SJSA1 (cell line): ENCODE data around the gene CERS6. TPM values are rescaled to one million over a fixed set of nuclear protein-coding genes. Genes with fewer than 3 reads are reported as not detected.

Source experiments
- DNase-seq, 2 experiments: peaks; one replicate each; pipeline ENCODE4 v3.0.0-alpha.2; 2015 to 2020; ENCODE audit warnings: low spot score in 2 of 2, low read depth in 1 of 2
- H3K27ac ChIP-seq: fragments of 250-450 bp; sonication (Bioruptor Pico); 2 replicates; pipeline ENCODE4 v1.5.1; 2020; ENCODE audit warnings: mild to moderate bottlenecking, moderate library complexity
- H3K27me3 ChIP-seq: fragments of 250-450 bp; sonication (Bioruptor Pico); replicated peaks from 2 replicates; pipeline ENCODE4 v1.5.1; 2020; ENCODE audit warnings: mild to moderate bottlenecking, moderate library complexity
- H3K36me3 ChIP-seq: fragments of 250-450 bp; sonication (Bioruptor Pico); 2 replicates; pipeline ENCODE4 v1.5.1; 2020; ENCODE audit warnings: mild to moderate bottlenecking
- H3K4me1 ChIP-seq: fragments of 250-450 bp; sonication (Bioruptor Pico); replicated peaks from 2 replicates; pipeline ENCODE4 v1.6.1; 2021; ENCODE audit warnings: mild to moderate bottlenecking
- H3K4me3 ChIP-seq: fragments of 250-450 bp; sonication (Bioruptor Pico); 2 replicates; pipeline ENCODE4 v1.5.1; 2020; ENCODE audit warnings: mild to moderate bottlenecking
- H3K9me3 ChIP-seq: fragments of 250-450 bp; sonication (Bioruptor Pico); replicated peaks from 2 replicates; pipeline ENCODE4 v1.5.1; 2020; ENCODE audit warnings: mild to moderate bottlenecking
- total RNA-seq: library from RNA; depleted of rRNA; stranded (reverse); fragments of >200 nt; shearing (Covaris generic); gene quantifications from 2 replicates; pipeline ENCODE4 v1.2.3, GENCODE V29; 2014

Gene CERS6
- total RNA-seq, 1 experiment from 2014 or later: 43.7 TPM

DNA sequence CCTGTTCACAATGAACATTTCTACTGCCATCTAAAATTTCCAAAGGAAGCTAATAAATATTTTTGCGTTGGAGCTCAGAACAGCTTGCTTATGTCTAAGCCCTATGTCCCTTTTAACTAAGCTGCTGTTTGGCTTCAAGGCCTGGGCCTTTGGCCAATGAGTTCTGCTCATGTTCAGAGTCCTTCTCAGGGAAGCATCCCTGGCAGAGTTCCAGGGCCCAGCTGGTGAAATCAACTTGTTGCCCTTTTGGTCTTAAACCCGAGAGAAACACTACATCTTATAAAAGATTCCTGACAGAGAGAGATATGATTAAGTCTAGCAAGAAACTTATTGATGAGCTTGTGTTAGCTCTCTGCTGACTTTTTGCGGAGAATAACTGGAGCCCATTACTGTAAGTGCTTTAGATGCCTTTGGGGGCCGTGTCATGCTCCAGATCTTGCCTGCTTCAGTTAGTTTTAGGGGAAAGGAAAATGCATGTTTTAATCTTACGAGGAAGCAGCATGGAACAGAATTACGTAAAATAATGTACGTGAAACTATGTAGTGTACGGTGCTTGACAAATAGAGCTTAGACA is 243.9 kb downstream of the CERS6 start:
- Histone ChIP-seq H3K4me1 (no peaks in the 10 kb centered on the region), H3K27ac (no peak overlapping the region), H3K9me3 (0 out of 2 replicates have a peak, but pooled peaks cover 2% of the 10 kb centered on the region), H3K36me3 (no peaks in the 10 kb centered on the region), H3K4me3 (no peak overlapping the region), H3K27me3 (no peaks in the 10 kb centered on the region)
- no peak for DNase-seq

DNA sequence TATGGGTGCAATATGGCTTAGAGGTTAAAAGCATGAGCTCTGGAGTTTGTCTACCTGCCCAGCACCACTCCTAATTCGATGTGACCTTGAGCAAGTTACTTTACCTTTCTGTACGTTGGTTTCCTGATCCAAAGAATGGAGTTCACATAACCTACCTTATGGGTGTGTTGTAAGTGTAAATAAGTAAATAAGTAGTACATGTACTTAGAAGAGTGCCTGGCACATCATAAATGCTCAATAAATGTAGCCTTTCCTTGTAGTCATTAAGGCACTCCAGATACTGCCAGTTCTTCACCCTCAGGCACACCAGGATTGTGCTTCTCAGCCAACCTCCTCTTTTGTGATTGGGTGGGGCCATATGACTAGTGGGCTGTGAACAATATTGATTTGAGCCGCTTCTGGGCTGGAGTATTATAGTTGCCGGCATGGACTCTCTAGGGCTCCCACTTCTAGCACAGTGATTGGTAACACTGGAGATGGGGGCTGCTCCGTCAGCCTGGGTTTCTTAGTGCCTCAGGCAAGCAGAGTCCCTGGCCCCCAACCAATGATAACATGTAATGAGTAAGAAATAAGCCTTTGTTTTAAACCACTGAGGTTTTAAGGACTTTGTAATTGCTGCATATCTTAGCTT is 244.7 kb downstream of the CERS6 start:
- H3K4me3 ChIP-seq: no peak overlapping the region
- no peaks in the 10 kb centered on the region for H3K4me1 ChIP-seq
- H3K36me3 ChIP-seq: no peaks in the 10 kb centered on the region
- 0 out of 2 replicates have a peak, but pooled peaks cover 2% of the 10 kb centered on the region for H3K9me3 ChIP-seq
- no peak overlapping the region for H3K27ac ChIP-seq
- no peak for DNase-seq
- H3K27me3 ChIP-seq: no peaks in the 10 kb centered on the region

DNA sequence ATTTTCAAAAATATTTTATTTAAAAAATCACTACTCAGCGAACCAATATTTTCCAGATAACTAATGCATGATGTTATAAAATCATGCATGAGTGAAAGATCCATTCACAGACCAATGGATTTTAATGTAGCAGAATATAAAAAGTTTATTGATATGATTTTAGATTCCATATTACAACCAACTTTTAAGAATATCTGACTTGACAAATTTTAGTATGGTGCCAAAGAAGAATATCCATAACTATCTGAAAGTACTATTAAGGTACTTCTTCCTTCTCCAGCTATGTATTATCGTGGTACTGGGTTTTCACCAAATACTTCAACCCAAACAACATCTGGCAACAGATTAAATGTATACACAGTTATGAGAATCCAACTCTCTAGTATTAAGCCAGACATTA is 246.5 kb downstream of the CERS6 start:
- Histone ChIP-seq H3K4me1 (no peaks in the 10 kb centered on the region), H3K27me3 (no peaks in the 10 kb centered on the region), H3K4me3 (no peak overlapping the region), H3K36me3 (no peaks in the 10 kb centered on the region), H3K9me3 (0 out of 2 replicates have a peak, but pooled peaks cover 1% of the 10 kb centered on the region), H3K27ac (no peak overlapping the region)
- no peak for DNase-seq

DNA sequence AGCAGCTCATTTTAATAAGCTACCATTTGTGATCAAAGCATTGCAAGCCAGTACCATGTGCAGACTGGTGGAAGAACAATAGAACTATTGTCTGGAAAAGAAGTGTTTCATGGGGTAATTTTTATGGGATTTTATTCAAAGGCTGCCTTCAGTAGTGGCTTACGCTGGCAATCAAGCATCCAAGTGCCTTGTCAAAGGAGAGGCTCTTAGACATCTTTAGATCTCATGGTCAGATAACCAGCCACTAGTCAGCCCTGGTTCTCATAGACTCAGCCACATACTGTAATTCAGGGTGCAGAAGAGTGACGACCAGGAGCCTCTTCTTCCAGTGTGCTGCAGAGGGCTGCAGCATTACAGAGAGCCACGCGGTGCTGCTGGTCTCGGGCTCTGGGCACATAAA is 247.9 kb downstream of the CERS6 start:
- H3K4me1 ChIP-seq: no peaks in the 10 kb centered on the region
- H3K36me3 ChIP-seq: no peaks in the 10 kb centered on the region
- H3K4me3 ChIP-seq: no peak overlapping the region
- no peaks in the 10 kb centered on the region for H3K9me3 ChIP-seq
- no peak for DNase-seq
- H3K27ac ChIP-seq: no peak overlapping the region
- H3K27me3 ChIP-seq: no peaks in the 10 kb centered on the region

DNA sequence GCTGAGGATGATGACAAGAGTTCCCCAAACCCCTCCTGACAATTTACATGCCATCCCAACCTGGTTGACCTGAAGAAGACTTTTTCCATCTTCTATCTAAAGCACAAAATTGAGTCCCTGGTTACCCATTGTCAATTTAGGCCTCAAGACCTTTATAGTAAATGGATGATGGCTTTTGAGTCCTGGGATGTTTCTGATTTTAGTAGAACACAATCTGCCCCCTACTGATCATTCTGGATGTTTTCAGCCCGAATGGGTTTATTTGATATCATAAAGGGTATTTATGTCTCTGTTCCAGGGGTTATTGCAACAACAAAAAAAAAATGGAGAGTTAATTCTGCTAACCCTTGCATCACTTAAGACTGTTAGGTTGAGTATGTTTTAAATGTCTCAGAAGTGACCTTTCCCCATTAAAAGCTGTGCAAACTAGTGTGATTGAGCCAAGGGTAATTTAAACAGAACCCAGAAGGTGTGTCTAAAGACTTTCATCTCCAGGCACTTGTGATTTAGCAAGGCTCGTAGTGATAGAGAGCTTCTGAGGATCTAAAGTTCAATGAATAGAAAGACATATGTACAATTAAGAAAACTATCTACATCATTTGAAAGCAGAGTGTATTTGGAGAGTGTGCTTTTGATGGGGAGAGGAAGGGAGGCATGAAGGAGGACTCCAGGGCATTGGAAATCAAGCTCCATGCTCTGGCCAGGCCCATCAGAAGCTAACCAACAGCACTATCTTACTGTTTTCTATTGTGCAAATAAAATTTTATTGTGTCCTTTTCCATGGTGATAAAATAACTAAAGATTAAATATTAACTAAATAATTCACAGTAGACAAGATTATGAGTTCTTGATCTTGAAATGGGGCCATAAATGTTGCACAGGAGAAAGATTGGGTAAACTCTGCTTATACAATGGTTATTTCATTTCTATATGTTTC is 249.7 kb downstream of the CERS6 start:
- no peaks in the 10 kb centered on the region for H3K9me3 ChIP-seq
- peak in 1 of 2 experiments; percentile 16 for DNase-seq

DNA sequence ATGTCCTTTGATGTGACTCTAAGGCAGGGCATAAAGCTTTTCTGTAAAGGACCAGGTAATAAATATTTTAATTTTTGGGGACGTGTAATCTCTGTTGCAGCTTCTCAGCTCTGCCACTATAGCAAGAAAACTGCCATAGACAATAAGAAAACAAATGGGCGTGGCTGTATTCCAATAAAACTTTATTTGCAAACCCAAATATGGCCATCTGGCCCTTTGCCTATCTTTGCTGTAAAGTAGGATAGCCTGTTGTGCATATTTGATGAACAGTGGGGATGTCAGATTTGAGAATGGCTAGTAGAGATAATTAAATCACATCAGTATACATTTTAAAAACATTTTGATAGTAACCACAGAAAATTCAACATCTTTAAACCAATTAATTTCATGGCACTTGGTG is 250.7 kb downstream of the CERS6 start:
- no peak overlapping the region for H3K4me3 ChIP-seq
- H3K27ac ChIP-seq: no peak overlapping the region
- no peaks in the 10 kb centered on the region for H3K4me1 ChIP-seq
- no peaks in the 10 kb centered on the region for H3K27me3 ChIP-seq
- no peaks in the 10 kb centered on the region for H3K9me3 ChIP-seq
- no peaks in the 10 kb centered on the region for H3K36me3 ChIP-seq
- no peak for DNase-seq

More for the DNA sequence above, 249.7 kb downstream of the CERS6 start:
- Histone ChIP-seq H3K36me3 (no peaks in the 10 kb centered on the region), H3K27me3 (no peaks in the 10 kb centered on the region), H3K4me1 (no peaks in the 10 kb centered on the region), H3K4me3 (no peak overlapping the region), H3K27ac (no peak overlapping the region)

DNA sequence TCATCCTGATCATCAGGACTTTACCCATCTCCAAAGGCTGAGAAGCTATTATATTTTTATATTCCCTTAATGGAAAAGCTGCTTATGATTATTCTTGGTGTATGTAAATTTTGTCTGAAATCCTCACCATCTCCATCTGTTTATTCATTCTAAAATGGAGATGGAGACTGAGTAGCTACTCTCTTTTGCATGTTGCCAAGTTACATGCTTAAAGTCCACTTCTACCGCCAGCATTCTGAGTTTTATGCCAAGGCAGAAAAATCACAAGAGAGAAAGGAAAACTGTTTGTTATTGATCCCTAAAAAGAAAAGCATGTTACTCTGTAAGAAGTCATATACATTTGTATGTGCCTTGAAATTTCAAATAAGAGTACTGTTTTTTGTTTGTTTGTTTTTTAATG is 252.0 kb downstream of the CERS6 start:
- H3K27me3 ChIP-seq: no peaks in the 10 kb centered on the region
- no peak for DNase-seq

DNA sequence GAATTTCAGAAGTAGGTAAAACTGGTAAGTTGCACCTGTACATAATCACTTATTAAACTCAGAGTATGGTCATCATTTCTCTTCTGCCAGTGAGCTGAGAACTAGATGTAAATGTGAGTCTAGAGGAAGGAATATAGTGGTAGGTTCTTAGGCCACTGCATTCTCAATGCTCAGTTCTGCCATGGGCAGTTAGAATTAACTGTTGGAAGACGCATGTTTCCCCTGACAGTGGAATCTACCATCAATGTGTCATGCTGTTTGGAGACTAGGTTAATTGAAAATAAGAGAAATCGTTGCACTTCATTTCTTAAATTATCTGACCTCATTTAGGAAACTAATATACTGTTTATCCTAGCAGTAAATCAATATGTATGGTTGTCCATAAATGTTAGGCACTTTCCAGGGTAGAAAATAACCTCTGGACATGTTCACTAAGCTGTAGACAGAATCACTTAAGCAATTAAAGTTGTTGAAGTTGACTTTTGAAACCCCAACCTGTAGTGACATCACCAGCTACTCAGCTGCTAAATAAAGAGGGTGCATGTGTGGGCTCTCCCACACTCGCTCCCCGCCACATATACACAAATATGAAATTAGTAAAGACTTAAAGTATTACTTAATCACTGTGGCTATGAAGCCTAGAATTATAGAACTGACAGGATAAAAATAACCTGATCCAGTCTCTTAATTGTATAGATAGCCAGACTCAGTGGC is 254.8 kb downstream of the CERS6 start:
- DNase-seq: no peak
- Histone ChIP-seq H3K4me3 (no peak overlapping the region), H3K36me3 (no peaks in the 10 kb centered on the region), H3K9me3 (no peaks in the 10 kb centered on the region), H3K27ac (no peak overlapping the region), H3K27me3 (no peaks in the 10 kb centered on the region), H3K4me1 (no peaks in the 10 kb centered on the region)

More for the DNA sequence above, 252.0 kb downstream of the CERS6 start:
- Histone ChIP-seq H3K4me3 (no peak overlapping the region), H3K27ac (no peak overlapping the region), H3K9me3 (no peaks in the 10 kb centered on the region), H3K4me1 (no peaks in the 10 kb centered on the region), H3K36me3 (no peaks in the 10 kb centered on the region)

DNA sequence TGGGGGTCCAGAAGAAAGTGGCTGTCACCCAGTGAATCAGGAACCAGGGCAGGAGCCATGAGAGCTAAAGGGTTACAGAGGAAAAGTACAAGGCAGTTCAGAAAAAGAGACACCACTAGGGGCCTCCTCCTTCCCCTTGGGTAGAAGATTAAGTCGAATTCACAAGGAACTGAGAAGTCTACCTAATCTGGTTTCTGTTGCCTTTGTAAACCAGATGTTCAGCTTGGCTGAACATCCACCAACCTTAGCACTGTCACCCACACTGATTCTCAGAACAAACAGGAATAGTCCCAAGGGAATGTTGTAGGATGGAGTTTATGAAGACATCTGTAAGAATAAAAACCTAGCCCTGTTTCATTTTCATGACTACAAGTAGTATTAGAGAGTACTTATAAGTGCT is 256.0 kb downstream of the CERS6 start:
- DNase-seq: no peak
- no peak overlapping the region for H3K27ac ChIP-seq
- H3K4me1 ChIP-seq: no peaks in the 10 kb centered on the region
- no peaks in the 10 kb centered on the region for H3K36me3 ChIP-seq
- no peak overlapping the region for H3K4me3 ChIP-seq
- no peaks in the 10 kb centered on the region for H3K9me3 ChIP-seq
- H3K27me3 ChIP-seq: no peaks in the 10 kb centered on the region

DNA sequence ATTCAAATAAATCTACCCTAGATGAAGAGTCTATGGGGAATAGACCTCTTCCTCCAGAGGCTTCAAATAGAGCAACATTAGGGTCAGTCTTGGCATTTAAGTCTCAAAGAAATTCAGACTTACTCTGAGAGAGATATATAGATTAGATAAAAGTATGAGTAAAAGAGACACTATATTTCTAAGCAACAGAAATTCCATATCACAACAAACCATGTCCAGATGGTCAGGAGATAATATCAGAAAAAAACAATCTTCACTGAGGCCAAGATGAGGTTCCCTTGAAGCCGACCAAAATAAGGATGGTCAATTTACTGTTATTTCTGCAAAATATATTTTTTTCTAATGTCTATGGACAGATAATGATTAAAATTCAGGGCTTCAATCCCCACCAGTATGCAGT is 257.3 kb downstream of the CERS6 start:
- H3K27me3 ChIP-seq: no peaks in the 10 kb centered on the region
- H3K4me3 ChIP-seq: no peak overlapping the region
- no peaks in the 10 kb centered on the region for H3K4me1 ChIP-seq
- DNase-seq: no peak
- H3K36me3 ChIP-seq: no peaks in the 10 kb centered on the region
- no peak overlapping the region for H3K27ac ChIP-seq
- H3K9me3 ChIP-seq: no peaks in the 10 kb centered on the region

DNA sequence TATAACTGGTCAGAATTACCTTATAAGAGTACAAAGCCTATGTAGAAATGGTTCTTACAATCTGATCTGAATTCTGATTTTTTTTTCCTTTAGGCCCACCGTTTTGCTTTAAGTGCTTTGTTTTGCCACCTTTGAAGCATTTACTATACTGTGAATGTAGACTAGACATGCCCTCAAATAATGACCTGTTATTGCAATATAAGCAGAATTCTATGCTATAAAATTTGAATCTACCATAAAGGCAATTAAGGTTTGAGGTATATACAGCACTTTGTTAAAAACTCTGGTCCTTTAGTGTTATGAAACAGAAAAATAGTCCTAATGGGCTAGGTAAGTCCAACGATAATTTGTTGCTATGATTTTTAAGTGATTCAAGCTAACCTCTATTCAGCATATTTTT is 259.8 kb downstream of the CERS6 start:
- Histone ChIP-seq H3K27ac (no peak overlapping the region), H3K4me1 (no peaks in the 10 kb centered on the region), H3K36me3 (no peaks in the 10 kb centered on the region), H3K27me3 (no peaks in the 10 kb centered on the region), H3K9me3 (no peaks in the 10 kb centered on the region), H3K4me3 (no peak overlapping the region)
- DNase-seq: no peak

DNA sequence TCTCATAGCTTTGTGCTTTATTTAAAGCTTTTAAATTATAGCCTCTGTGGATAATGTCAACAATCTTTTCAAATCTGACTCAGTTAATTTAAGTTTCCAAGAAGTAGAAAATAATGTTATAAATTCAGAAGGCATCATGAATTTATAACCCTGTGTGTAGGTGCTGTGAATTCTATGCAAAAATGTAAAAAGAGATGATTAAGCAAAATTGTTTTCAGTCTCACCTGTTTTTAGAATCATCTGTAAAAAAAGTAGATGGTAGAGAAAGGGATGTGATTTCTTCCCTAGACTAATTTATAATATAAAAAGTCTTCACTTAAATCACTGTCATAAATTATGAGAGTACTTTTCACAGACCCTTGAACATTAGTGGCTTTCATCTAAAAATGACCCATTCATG is 260.8 kb downstream of the CERS6 start:
- Histone ChIP-seq H3K27me3 (no peaks in the 10 kb centered on the region), H3K36me3 (no peaks in the 10 kb centered on the region), H3K9me3 (no peaks in the 10 kb centered on the region)

DNA sequence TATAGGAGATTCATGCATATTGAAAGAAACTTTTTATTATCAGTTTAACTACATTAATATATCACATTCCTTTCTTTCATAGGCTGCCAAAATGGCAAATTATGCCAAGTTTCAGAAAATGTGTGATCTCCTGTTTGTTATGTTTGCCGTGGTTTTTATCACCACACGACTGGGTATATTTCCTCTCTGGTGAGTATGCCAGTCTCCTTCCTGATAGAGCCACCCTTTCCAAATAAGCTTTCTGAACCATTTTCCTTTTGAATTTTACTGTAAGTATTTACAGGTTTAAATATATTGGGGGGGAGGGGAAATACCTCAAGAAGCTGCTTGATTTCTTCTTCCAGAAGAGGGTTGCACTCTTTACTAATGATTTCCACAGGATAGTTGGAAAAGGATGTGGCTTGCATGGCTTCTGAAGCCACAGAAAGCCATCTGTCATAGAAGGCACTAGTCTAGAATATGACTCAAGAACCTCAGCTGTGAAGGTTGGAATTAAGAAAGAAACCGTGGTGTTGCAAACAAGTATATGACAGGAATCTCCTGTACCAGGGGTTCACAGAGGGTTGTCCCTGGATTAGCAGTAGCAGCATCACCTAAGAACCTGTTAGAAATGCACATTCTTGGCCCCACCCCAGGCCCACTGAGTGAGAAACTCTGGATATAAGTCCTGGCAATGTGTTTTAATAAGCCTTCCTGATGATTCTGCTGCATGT is 261.9 kb downstream of the CERS6 start:
- Histone ChIP-seq H3K27ac (no peak overlapping the region), H3K36me3 (no peaks in the 10 kb centered on the region), H3K4me3 (no peak overlapping the region), H3K4me1 (no peaks in the 10 kb centered on the region), H3K9me3 (no peaks in the 10 kb centered on the region), H3K27me3 (no peaks in the 10 kb centered on the region)
- DNase-seq: no peak

More for the DNA sequence above, 260.8 kb downstream of the CERS6 start:
- no peak overlapping the region for H3K4me3 ChIP-seq
- H3K27ac ChIP-seq: no peak overlapping the region
- DNase-seq: no peak
- no peaks in the 10 kb centered on the region for H3K4me1 ChIP-seq
